Right lobe of liver (tissue), 4 donors: Measurements from ENCODE around the gene ZYG11B.

Experiments used
- POLR2A ChIP-seq: fragments of 450-650 bp; IDR thresholded peaks from one replicate; pipeline ENCODE4 v1.6.1; 2017; ENCODE audit warnings: antibody characterized with exemption, mild to moderate bottlenecking
- TF ChIP-seq, protein P1 (sequence below), 4 donors: fragments of 200-600 bp in 3 of 4; fragments of 450-650 bp in 1 of 4; IDR thresholded peaks; one replicate each; pipeline versions ENCODE4 v1.5.1 to v1.8.0; 2016 to 2022; ENCODE audit warnings: antibody characterized with exemption in 4 of 4, mild to moderate bottlenecking in 2 of 4
- donor health status: DM: no; HTN: no; CAD: no.
- donor health status: DM: no; HTN: no; CAD: no.
- donor health status: DM: no; HTN: yes; CAD: no.

DNA sequence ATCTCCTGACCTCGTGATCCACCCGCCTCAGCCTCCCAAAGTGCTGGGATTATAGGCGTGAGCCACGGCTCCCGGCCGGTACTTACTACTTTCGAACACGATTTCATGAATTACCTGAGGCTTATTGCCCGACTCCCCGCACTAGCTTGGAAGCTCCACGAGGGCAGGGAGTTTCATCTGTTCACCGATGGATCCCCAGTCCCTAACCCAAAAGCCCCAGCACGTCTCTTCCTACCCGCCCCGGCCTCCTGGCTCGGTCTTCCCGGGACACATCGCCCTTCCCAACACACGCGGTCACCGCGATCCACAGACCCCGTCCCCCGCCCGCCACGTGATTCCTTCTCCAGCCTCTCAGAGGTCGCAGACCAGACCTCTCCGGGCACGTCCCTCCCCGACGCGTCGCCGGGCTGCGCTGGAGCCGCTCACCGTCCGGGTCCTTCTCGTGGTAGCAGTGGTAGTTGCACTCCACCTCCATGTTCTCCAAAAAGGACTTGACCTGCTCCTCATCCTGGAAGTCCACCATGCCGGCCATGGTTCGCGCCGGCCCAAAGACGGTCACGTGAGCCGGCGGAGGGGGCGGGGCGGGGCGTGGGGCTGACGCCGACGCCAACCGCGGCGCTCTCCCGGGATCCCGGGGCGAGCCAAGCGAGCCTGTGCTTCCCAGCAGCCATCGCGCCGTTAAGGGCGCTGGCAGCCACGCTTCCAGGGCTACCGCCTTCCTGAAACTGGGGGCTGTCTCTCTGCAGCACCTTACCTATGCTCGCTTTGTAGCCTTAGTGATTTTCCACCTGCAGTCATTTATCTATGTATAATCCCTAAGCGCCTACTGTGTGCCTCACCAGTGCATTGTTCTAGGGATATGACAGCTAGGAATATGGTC lies 28.2 kb upstream of the ZYG11B start, which contains the start of gene COA7:
- TF ChIP-seq, protein P1, sequence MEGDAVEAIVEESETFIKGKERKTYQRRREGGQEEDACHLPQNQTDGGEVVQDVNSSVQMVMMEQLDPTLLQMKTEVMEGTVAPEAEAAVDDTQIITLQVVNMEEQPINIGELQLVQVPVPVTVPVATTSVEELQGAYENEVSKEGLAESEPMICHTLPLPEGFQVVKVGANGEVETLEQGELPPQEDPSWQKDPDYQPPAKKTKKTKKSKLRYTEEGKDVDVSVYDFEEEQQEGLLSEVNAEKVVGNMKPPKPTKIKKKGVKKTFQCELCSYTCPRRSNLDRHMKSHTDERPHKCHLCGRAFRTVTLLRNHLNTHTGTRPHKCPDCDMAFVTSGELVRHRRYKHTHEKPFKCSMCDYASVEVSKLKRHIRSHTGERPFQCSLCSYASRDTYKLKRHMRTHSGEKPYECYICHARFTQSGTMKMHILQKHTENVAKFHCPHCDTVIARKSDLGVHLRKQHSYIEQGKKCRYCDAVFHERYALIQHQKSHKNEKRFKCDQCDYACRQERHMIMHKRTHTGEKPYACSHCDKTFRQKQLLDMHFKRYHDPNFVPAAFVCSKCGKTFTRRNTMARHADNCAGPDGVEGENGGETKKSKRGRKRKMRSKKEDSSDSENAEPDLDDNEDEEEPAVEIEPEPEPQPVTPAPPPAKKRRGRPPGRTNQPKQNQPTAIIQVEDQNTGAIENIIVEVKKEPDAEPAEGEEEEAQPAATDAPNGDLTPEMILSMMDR (IDR thresholded peaks at IDR 0.05): no peak
- TF ChIP-seq POLR2A: peak; percentile 38
